Right lobe of liver (tissue), 4 donors: ENCODE results near the gene LRRFIP2.

Source experiments
- CTCF ChIP-seq, 4 donors: fragments of 200-600 bp in 3 of 4; fragments of 450-650 bp in 1 of 4; IDR thresholded peaks; one replicate each; pipeline versions ENCODE4 v1.5.1 to v1.8.0; 2016 to 2022; ENCODE audit warnings: antibody characterized with exemption in 4 of 4, mild to moderate bottlenecking in 2 of 4
- POLR2A ChIP-seq: fragments of 450-650 bp; IDR thresholded peaks from one replicate; pipeline ENCODE4 v1.6.1; 2017; ENCODE audit warnings: antibody characterized with exemption, mild to moderate bottlenecking
- donor health status: DM: no; HTN: no; CAD: no.
- donor health status: DM: no; HTN: no; CAD: no.
- donor health status: DM: no; HTN: yes; CAD: no.

GRCh38 chr3:37147666-37148065 is 26.7 kb downstream of the LRRFIP2 start:
- no peak for TF ChIP-seq CTCF (IDR thresholded peaks at IDR 0.05)
- TF ChIP-seq POLR2A: no peak
